Measurements from ENCODE around the gene ASB17.
"Not testable (repeated sequence)": the region's sequence is repeated elsewhere in the genome, so short reads cannot be mapped to it uniquely, and the experiment has no call there.

GRCh38 chr1:75964110-75964759, 32.0 kb upstream of the ASB17 start:
- not testable (repeated sequence) for TF ChIP-seq CTCF, POLR2AphosphoS5, EP300, POLR2A (IDR thresholded peaks at IDR 0.05)
